Neural cell (in vitro differentiated cells): Measurements from ENCODE around the gene PIGO.

Experiments
- EP300 ChIP-seq: fragments of 450-650 bp; conservative IDR thresholded peaks from 2 replicates; pipeline ENCODE4 v1.6.1; 2014; ENCODE audit warnings: antibody characterized with exemption, mild to moderate bottlenecking, moderate library complexity; ENCODE audit not compliant: poor library complexity, severe bottlenecking
- EZH2 ChIP-seq: fragments of 200-600, 300-800 bp; shearing (Covaris generic), sonication (generic); IDR thresholded peaks from 2 replicates; pipeline ENCODE4 v1.6.1; 2014; ENCODE audit warnings: antibody characterized with exemption, low read length, borderline replicate concordance, mild to moderate bottlenecking; ENCODE audit not compliant: insufficient read depth, poor library complexity, severe bottlenecking
- TAF1 ChIP-seq: IDR thresholded peaks from 2 replicates; pipeline ENCODE4 v1.6.1; 2012; ENCODE audit warnings: low read depth
- TF ChIP-seq, protein P1 (sequence below): fragments of 450-650 bp; IDR thresholded peaks from 2 replicates; pipeline ENCODE4 v1.5.1; 2014; ENCODE audit warnings: antibody characterized with exemption, mild to moderate bottlenecking, moderate library complexity; ENCODE audit not compliant: poor library complexity, severe bottlenecking

DNA sequence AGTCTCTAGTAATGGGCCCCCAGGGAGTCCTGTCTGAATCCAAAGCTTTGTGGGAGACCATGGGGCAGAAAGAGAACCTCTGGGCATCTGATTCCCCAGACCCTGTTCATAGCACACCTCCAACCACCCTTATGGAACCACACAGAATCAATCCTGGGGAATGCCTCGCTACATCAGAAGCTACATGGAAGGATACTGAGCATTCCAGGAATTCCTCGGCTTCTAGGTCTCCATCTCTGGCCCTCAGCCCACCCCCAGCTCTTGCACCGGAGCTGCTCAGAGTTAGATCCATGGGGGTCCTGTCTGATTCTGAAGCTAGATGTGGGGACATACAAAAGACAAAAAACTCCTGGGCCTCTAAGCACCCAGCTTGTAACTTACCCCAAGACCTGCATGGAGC lies 52.3 kb downstream of the PIGO start:
- TF ChIP-seq EP300 (no peak), TAF1 (no peak), EZH2 (no peak)
- TF ChIP-seq, protein P1, sequence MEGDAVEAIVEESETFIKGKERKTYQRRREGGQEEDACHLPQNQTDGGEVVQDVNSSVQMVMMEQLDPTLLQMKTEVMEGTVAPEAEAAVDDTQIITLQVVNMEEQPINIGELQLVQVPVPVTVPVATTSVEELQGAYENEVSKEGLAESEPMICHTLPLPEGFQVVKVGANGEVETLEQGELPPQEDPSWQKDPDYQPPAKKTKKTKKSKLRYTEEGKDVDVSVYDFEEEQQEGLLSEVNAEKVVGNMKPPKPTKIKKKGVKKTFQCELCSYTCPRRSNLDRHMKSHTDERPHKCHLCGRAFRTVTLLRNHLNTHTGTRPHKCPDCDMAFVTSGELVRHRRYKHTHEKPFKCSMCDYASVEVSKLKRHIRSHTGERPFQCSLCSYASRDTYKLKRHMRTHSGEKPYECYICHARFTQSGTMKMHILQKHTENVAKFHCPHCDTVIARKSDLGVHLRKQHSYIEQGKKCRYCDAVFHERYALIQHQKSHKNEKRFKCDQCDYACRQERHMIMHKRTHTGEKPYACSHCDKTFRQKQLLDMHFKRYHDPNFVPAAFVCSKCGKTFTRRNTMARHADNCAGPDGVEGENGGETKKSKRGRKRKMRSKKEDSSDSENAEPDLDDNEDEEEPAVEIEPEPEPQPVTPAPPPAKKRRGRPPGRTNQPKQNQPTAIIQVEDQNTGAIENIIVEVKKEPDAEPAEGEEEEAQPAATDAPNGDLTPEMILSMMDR = no peak
